ENCODE measurements around the gene MPO. TPM values are rescaled to one million over a fixed set of nuclear protein-coding genes. Genes with fewer than 3 reads are reported as not detected.

Gene MPO
- total RNA-seq = not detected

DNA sequence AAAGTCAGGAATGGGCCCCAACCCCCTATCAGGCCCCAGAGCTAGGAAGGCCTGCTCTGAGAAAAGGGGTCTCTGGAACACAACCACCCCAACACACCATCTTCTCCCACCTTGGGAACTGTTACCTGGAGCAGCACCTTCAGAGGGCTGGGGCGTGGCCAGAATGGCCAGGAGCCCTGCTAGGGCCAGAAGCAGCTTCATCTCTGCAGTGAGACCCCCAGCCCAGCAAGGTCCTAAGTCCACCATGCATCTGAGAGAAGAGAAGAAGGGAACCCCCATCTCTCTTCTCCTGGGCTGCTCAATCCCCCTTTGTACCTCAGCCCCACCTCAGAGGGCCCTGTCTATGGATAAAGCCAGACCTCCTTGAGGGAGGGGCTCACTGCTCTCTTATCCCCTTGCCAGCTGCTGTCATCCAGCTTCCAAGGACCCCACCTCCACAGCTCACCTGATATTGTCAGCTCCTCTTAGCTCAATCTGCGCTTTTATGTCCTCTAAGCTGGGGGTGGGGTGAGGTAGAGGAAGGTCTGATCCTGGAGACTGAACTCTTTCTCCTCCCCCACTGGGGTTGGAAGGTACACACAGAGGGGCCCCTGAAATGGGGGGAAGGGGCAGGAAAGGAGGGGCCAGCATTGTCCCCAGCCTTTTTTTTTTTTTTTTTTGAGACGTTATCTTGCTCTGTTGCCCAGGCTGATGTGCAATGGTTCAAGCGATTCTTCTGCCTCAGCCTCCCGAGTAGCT is at the start of gene MPO:
TSS of gene MPO (minus strand) at position 456 of the 738 bp plus-strand sequence. CDS start at position 279, 177 bp downstream.
- Mint-ChIP-seq H3K9me3 (no peaks in the 10 kb centered on the region), H3K36me3 (ENCODE audit: insufficient read depth) (no peaks in the 10 kb centered on the region), H3K4me3 (no peak within 1 kb of the TSS), H3K27me3 (ENCODE audit: low read depth) (peaks cover 23% of the 10 kb centered on the region), H3K4me1 (ENCODE audit: low read depth) (no peaks in the 10 kb centered on the region)
- DNase-seq (no peak), ATAC-seq (no peak)

DNA sequence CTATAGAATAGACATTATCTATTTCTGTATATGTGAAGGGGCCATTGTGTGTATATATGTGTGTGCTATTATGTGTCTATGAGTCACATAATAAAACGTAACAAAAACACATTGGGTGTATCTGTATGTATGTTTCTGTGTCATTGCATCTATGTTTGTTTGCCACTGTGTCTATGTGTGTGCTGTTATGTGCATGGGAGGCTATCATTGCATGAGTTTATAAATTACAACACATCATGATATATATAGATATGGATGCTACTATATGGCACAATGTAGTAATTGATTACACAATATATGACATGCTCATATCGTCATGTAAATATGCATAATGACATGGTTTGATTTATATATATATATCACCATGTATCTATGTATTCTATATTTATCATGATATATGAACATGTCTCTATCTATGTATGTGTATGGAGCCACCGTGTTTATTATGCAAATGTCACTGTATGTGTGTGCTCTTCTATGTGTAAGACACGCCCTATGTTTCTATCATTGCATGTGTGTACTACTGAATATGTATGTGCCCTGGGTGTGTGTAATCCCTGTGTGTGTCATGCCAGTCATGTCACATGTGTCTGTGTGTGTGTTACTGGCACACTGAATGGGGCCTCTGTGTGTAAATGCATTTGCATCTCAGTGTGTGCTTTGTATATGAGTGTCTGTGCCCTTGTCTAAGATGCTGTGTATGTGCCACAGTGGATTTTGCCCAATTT is 49.2 kb upstream of the MPO start:
- H3K4me1 Mint-ChIP-seq (ENCODE audit: low read depth) = peaks cover 46% of the 10 kb centered on the region
- H3K36me3 Mint-ChIP-seq (ENCODE audit: insufficient read depth) = peaks cover 26% of the 10 kb centered on the region
- H3K9me3 Mint-ChIP-seq = no peaks in the 10 kb centered on the region
- H3K4me3 Mint-ChIP-seq = peak overlapping the region; percentile 100
- peak; percentile 13 to 20 for ATAC-seq
- no peaks in the 10 kb centered on the region for H3K27me3 Mint-ChIP-seq (ENCODE audit: low read depth)
- peak; percentile 27 for DNase-seq

DNA sequence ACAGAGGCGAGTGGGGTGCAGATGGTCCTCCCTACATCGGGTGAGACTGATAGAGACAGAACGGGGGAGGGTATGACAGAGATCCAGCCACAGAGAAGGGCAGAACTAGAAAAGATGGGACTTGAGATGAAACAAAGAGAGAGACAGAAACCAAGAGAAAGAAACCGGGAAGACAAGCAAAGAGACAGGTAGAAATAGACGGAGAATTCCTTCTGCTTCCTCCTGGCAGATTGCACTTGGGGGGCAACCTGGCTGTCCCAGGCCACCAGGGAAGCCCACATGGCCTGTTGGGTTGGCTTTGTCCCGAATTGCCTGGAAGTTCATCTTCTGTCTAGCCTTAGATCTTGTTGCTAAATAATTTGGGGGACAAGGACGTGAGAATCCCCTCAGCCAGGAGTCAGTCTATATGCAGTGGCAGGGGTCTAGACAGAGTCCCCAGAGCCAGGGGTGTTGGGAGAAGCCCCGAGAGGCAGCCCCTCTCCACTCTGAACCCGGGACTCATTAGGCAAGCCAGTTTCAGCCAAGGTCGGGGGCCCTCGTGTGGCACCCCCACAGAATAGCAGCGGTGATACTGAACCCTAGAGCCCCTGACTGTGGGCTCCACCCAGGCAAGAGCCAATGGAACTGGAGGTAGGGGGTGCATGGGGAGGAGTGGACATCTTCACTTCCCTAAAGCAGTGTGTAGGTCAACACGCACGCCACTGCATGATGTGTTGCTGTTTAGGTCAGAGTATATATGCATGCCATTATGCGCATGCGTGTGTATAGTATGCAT is 48.5 kb upstream of the MPO start:
- peak; percentile 36 to 40 for ATAC-seq
- DNase-seq = peak; percentile 76
- Mint-ChIP-seq H3K27me3 (ENCODE audit: low read depth) (no peaks in the 10 kb centered on the region), H3K36me3 (ENCODE audit: insufficient read depth) (peaks cover 26% of the 10 kb centered on the region), H3K9me3 (no peaks in the 10 kb centered on the region), H3K4me3 (peak overlapping the region; percentile 100), H3K4me1 (ENCODE audit: low read depth) (peaks cover 39% of the 10 kb centered on the region)

- peak; percentile 1 to 2 for ATAC-seq
- Mint-ChIP-seq H3K4me1 (ENCODE audit: low read depth) (peaks cover 38% of the 10 kb centered on the region), H3K9me3 (no peaks in the 10 kb centered on the region), H3K4me3 (peak within 1 kb of the TSS; percentile 100), H3K36me3 (ENCODE audit: insufficient read depth) (peaks cover 26% of the 10 kb centered on the region), H3K27me3 (ENCODE audit: low read depth) (no peaks in the 10 kb centered on the region)
- peak; percentile 78 for DNase-seq
These were observed 47.7 kb upstream of the MPO start, which contains the start of gene TSPOAP1 for GRCh38 chr17:58328195-58329034. Gene TSPOAP1, minus strand, starts transcription at chr17:58328795. Its CDS starts 875 bp downstream, at chr17:58327920.

DNA sequence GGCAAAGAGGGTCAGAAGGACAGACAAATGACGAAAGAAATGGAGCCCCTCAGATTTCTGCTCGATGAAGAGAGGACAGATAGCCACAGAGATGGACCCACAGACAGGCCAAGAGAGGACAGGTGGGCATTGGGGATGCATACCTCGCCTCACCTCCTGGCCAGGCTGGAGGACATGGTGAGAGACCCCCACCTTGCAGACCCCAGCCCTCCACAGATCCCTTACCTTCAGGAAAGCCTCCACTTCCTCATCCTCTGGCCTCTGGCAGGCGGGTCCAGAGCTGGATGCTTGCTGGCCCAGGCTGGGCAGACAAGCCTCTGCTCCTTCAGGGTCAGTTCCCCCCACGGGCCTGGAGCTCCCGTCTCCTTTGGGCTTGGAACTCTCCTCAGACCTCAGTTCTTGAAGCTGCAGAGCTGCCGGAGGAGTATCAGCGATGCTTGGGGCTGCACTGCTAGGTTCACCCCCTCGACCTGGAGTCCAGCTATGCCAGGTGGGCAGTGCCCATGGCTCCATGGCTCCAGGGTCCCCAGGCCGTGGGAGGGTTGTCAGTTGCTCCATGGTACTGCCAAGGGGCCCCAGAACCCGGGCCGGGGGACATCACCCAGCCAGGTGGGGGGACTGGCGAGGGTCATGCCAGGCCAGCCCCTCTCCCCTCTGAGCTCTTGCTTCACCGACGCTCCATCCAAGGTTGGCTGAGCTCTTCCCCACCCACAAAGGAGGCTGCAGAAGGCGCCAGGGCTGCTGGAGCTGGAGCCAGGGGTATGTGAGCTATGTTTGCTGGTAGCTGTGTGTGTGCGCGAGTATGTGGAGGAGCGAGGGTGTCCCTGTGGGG is 46.8 kb upstream of the MPO start:
- DNase-seq (peak; percentile 42), ATAC-seq (no peak)
- Mint-ChIP-seq H3K36me3 (ENCODE audit: insufficient read depth) (peaks cover 26% of the 10 kb centered on the region), H3K4me3 (peak overlapping the region; percentile 100), H3K27me3 (ENCODE audit: low read depth) (no peaks in the 10 kb centered on the region), H3K9me3 (no peaks in the 10 kb centered on the region), H3K4me1 (ENCODE audit: low read depth) (peaks cover 36% of the 10 kb centered on the region)

DNA sequence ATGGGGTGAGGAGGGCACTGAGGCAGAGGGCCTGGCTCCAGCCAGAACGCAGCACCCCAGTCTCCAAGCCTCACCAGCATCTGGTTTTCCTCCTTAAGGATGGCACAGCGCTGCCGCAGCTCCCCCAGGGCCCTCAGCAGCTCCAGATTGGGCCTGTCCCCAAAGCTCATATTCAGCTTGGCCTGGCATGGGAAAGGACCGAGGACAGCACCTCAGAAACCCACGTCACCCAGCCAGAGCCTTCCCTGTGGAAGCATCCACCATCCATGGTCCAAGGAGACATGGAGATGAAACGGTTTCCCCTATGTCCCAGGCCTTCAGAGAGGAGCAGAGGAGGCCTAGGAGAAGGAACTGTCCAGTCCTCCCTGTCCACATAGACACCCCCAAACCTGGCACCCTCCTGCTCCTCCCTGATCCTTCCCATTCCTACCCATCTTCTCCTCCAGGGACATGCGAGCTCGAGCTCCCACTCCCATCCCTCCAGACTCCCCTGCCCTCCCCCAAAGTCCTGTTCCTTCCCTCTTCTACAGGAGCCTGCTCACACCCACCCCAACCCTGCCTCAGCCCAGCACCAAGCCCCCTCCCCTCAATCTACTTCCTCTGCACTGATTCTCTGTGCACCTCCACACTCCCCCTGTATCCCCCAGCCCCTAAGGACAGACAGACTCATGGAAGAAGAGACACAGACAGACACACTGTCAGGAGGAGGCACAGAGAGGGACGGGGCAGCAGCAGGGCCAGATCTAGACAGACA is 46.1 kb upstream of the MPO start:
- Mint-ChIP-seq H3K27me3 (ENCODE audit: low read depth) (no peaks in the 10 kb centered on the region), H3K36me3 (ENCODE audit: insufficient read depth) (peaks cover 23% of the 10 kb centered on the region), H3K4me3 (peak overlapping the region; percentile 100), H3K4me1 (ENCODE audit: low read depth) (peaks cover 36% of the 10 kb centered on the region), H3K9me3 (no peaks in the 10 kb centered on the region)
- no peak for DNase-seq
- ATAC-seq = no peak

DNA sequence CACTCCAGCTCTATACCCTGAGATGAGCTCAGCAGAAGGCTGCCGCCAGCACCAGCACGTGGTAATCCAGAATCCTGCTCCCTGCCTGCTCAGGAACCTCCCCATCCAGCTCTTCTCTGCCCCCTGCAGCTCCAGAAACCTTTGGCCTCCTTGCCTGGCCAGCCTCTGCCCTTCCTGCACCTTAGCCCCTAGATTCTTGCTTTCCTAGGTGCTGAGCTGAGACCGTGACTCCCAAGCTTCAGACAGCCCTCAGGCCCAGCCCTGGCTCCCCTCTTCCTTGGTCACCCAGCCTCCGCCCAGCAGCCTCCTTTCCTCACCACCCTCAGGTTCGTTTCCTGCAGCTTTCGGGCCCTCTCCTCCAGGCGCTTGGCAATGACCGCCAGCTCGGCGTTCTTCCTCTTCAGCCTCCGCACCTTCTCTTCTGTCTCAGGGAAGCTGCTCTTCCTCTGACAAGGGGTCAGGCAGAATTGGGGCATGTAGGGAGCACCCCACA is 45.3 kb upstream of the MPO start:
- no peak for DNase-seq
- Mint-ChIP-seq H3K9me3 (no peaks in the 10 kb centered on the region), H3K4me3 (peak overlapping the region; percentile 16), H3K36me3 (ENCODE audit: insufficient read depth) (peaks cover 15% of the 10 kb centered on the region), H3K27me3 (ENCODE audit: low read depth) (no peaks in the 10 kb centered on the region), H3K4me1 (ENCODE audit: low read depth) (peaks cover 40% of the 10 kb centered on the region)
- ATAC-seq = no peak

GRCh38 chr17:58325289-58325726 is 44.6 kb upstream of the MPO start:
- Mint-ChIP-seq H3K27me3 (ENCODE audit: low read depth) (no peaks in the 10 kb centered on the region), H3K9me3 (no peaks in the 10 kb centered on the region), H3K4me3 (no peak overlapping the region), H3K36me3 (ENCODE audit: insufficient read depth) (peaks cover 8% of the 10 kb centered on the region), H3K4me1 (ENCODE audit: low read depth) (peaks cover 40% of the 10 kb centered on the region)
- ATAC-seq (no peak), DNase-seq (no peak)

GRCh38 chr17:58324409-58325288 is 43.9 kb upstream of the MPO start:
- H3K4me1 Mint-ChIP-seq (ENCODE audit: low read depth) = peaks cover 40% of the 10 kb centered on the region
- DNase-seq = no peak

DNA sequence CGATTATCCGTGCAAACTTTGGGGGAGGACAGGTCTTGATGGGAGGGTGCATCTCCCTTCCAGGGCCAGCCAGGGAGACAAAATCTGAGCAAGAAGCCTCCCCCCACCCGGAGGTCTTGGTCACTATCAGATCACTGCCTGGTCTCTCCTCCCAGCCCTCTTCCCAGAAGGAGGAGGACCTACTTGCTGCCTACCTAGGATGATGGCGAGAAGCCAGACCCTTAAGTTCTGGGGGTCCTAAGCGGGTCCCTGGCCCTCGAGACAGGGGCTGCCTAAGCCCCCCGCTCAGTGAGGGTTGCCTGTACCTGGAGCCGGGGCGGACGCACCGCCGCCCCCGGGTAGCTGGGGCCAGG is 43.3 kb upstream of the MPO start:
- Mint-ChIP-seq H3K4me3 (no peak overlapping the region), H3K9me3 (no peaks in the 10 kb centered on the region), H3K36me3 (ENCODE audit: insufficient read depth) (peaks cover 5% of the 10 kb centered on the region), H3K4me1 (ENCODE audit: low read depth) (peaks cover 36% of the 10 kb centered on the region), H3K27me3 (ENCODE audit: low read depth) (no peaks in the 10 kb centered on the region)
- DNase-seq = no peak
- ATAC-seq = no peak

More at GRCh38 chr17:58324409-58325288, 43.9 kb upstream of the MPO start:
- no peak for ATAC-seq
- Mint-ChIP-seq H3K27me3 (ENCODE audit: low read depth) (no peaks in the 10 kb centered on the region), H3K4me3 (no peak overlapping the region), H3K9me3 (no peaks in the 10 kb centered on the region), H3K36me3 (ENCODE audit: insufficient read depth) (peaks cover 5% of the 10 kb centered on the region)

DNA sequence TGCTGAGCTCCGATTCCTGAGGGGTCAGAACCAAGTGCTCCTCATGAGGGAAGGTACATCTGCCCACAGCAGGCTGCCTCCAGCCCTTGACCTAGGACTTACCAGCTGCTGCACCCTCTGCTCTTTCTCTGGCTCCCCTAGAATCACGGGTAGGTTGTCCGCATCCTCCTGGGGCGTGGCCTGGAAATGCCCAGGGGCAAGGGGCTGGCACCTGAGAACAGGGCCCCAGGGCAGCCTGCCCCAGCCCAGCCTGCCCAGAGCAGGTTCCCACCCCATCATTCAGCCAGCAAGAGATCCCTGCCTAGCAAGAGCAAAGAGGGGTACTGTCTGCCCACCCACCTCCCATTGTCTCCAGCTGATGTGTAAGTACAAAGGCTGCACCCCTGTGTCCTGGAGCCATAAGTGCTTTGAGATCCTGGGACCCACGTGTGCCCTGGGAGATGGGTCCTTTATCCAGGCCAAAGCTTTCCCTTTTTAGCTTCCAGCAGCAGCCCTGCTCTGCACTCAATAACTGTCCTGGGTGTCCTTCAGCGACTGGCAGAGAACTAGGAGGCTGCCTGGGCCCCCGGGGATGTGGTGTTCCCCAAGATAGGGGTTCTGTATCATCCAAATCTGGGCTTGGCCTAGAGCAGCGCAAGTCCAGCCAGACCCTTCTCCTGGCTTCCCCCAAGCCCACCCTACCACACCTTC is 42.8 kb upstream of the MPO start:
- DNase-seq (no peak), ATAC-seq (no peak)
- Mint-ChIP-seq H3K4me1 (ENCODE audit: low read depth) (peaks cover 33% of the 10 kb centered on the region), H3K36me3 (ENCODE audit: insufficient read depth) (peaks cover 5% of the 10 kb centered on the region), H3K4me3 (no peak overlapping the region), H3K9me3 (no peaks in the 10 kb centered on the region), H3K27me3 (ENCODE audit: low read depth) (no peaks in the 10 kb centered on the region)

Measured in activated T-cell treated with anti-CD3 and anti-CD28 coated beads, Interleukin-2, amount 50 U/mL, for 4 hours (primary cell).